Kidney (tissue), 14 donors: ENCODE measurements around the gene CATSPERE. TPM values are rescaled to one million over a fixed set of nuclear protein-coding genes. Genes with fewer than 3 reads are reported as not detected.
"Not testable (repeated sequence)": the region's sequence is repeated elsewhere in the genome, so short reads cannot be mapped to it uniquely, and the experiment has no call there.

Experiments
- DNase-seq, 5 donors: peaks; one replicate each; pipeline ENCODE4 v3.0.0-alpha.2; 2013 to 2020
- FAIRE-seq: peaks from 2 replicates; lab custom pipeline; 2012; peaks lifted over from hg19 to GRCh38; lab: Jason Lieb, UNC
- H3K27ac ChIP-seq, 2 donors: one replicate each; pipeline ENCODE4 v1.7.0; 2013; ENCODE audit warnings: low read depth in 2 of 2, low read length in 2 of 2, inconsistent platforms in 1 of 2
- H3K27me3 ChIP-seq: one replicate; pipeline ENCODE4 v1.7.1; 2013; ENCODE audit warnings: low read length, inconsistent platforms; ENCODE audit not compliant: control insufficient read depth, insufficient read depth
- H3K36me3 ChIP-seq, 3 donors: one replicate each; pipeline versions ENCODE4 v1.7.0 to v1.7.1; 2013; ENCODE audit warnings: low read length in 3 of 3, control low read depth in 1 of 3, inconsistent platforms in 1 of 3; ENCODE audit not compliant: insufficient read depth in 3 of 3, control insufficient read depth in 2 of 3
- H3K4me1 ChIP-seq, 3 donors: one replicate each; pipeline versions ENCODE4 v1.7.0 to v1.7.1; 2013; ENCODE audit warnings: low read length in 3 of 3, inconsistent platforms in 1 of 3, low read depth in 1 of 3; ENCODE audit not compliant: control insufficient read depth in 2 of 3, insufficient read depth in 2 of 3
- H3K4me3 ChIP-seq, 3 donors: one replicate each; pipeline versions ENCODE4 v1.7.0 to v1.8.1; 2013; ENCODE audit warnings: low read length in 3 of 3, control low read depth in 1 of 3, inconsistent platforms in 1 of 3
- H3K9ac ChIP-seq, 3 donors: one replicate each; pipeline versions ENCODE4 v1.7.0 to v1.7.1; 2013; ENCODE audit warnings: low read length in 3 of 3, control low read depth in 1 of 3, inconsistent platforms in 1 of 3
- H3K9me3 ChIP-seq, 3 donors: one replicate each; pipeline versions ENCODE4 v1.7.0 to v1.7.1; 2013; ENCODE audit warnings: low read length in 3 of 3, control low read depth in 1 of 3, inconsistent platforms in 1 of 3; ENCODE audit not compliant: control insufficient read depth in 2 of 3, insufficient read depth in 1 of 3
- CTCF ChIP-seq: IDR thresholded peaks from 3 replicates; pipeline ENCODE4 v1.5.1; 2012; ENCODE audit warnings: mild to moderate bottlenecking, moderate library complexity, borderline replicate concordance; ENCODE audit not compliant: insufficient read depth; ENCODE audit errors: extremely low read depth
- intact Hi-C: fragments of 100-400 bp; cut with DNase I; formaldehyde crosslinking; loops from one replicate; pipeline ENCODE4 v1.11.1; 2022
- polyA plus RNA-seq: library from polyadenylated mRNA; stranded (reverse); fragments of 350-450 nt; fragmentation: Illumina TruSeq; extraction: RNeasy Lipid Tissue Mini Kit (QIAGEN cat#74804); gene quantifications from one replicate; pipeline ENCODE4 v1.2.3, GENCODE V29; 2014; ENCODE audit warnings: low read depth, low replicate concordance; ENCODE audit not compliant: insufficient read depth
- total RNA-seq: library from RNA; stranded (reverse); fragmentation: NEBNext Ultra II Directional; extraction: Animal tissue kit (Norgen Biotek cat#: 25700); gene quantifications from one replicate; pipeline ENCODE4 v1.2.1, GENCODE V29; 2021
- donor health status: control.
- donor health status: control.
- donor health status: control.
- donor health status: control.
- donor health status: control.
- donor health status: DM: yes; HTN: yes; CAD: no.
- donor health status: Normal renal cell carcinoma (clear cell type).

CATSPERE gene
- total and polyA plus RNA-seq, 2 donors from 2014 or later, result 0.73 to 2.5 TPM

GRCh38 chr1:244657421-244657820, 196.3 kb downstream of the CATSPERE start:
- no peak for DNase-seq
- intact Hi-C loops, result no loop called here
- Histone ChIP-seq H3K9ac (no peak overlapping the region), H3K9me3 (no peaks in the 10 kb centered on the region), H3K27me3 (no peaks in the 10 kb centered on the region), H3K4me3 (no peak overlapping the region), H3K36me3 (peaks cover 0 to 4% (median 0%) of the 10 kb centered on the region in 3 donors), H3K4me1 (peaks cover 0 to 13% (median 5%) of the 10 kb centered on the region in 3 donors), H3K27ac (no peak overlapping the region)
- FAIRE-seq, result no peak
- no peak for TF ChIP-seq CTCF

DNA sequence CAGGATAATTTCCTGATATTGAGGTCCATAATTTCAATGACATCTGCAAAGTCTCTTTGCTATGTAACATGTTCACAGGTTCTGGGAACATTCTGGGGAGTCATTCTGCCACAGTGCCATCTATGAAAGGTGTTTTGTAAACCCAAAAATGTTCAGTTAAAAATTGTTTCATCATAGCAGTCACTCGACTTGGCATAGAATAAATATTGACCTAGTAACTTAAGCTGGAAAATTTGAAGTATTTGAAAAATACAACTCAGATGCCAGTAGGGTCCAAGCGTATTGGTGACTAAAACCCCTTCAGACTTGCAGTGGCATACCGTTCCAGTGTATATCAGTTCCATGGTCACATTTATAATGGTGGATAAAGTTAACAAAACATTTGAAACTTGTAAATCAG, 198.6 kb downstream of the CATSPERE start:
- no peak overlapping the region for H3K4me3 ChIP-seq
- H3K9ac ChIP-seq, result no peak overlapping the region
- TF ChIP-seq CTCF, result no peak
- H3K4me1 ChIP-seq, result peaks cover 0 to 18% (median 7%) of the 10 kb centered on the region in 3 donors
- DNase-seq, result no peak
- H3K27me3 ChIP-seq, result no peaks in the 10 kb centered on the region
- FAIRE-seq, result no peak
- intact Hi-C loops, result no loop called here
- H3K9me3 ChIP-seq, result no peaks in the 10 kb centered on the region
- peaks cover 0 to 4% (median 0%) of the 10 kb centered on the region in 3 donors for H3K36me3 ChIP-seq
- H3K27ac ChIP-seq, result no peak overlapping the region

GRCh38 chr1:244660595-244660994, 199.5 kb downstream of the CATSPERE start:
- intact Hi-C loops, result no loop called here
- peaks cover 0 to 9% (median 5%) of the 10 kb centered on the region in 3 donors for H3K4me1 ChIP-seq
- FAIRE-seq (no peak), DNase-seq (no peak)
- H3K27ac ChIP-seq, result no peak overlapping the region
- no peaks in the 10 kb centered on the region for H3K27me3 ChIP-seq
- H3K36me3 ChIP-seq, result peaks cover 0 to 4% (median 0%) of the 10 kb centered on the region in 3 donors
- no peaks in the 10 kb centered on the region for H3K9me3 ChIP-seq
- H3K4me3 ChIP-seq, result no peak overlapping the region
- no peak overlapping the region for H3K9ac ChIP-seq
- no peak for TF ChIP-seq CTCF

- H3K9me3 ChIP-seq, H3K4me3 ChIP-seq, H3K27ac ChIP-seq, H3K36me3 ChIP-seq, intact Hi-C loops, H3K4me1 ChIP-seq, FAIRE-seq, DNase-seq, H3K27me3 ChIP-seq, H3K9ac ChIP-seq: not testable (repeated sequence)
Measured at GRCh38 chr1:244661569-244662312, 200.7 kb downstream of the CATSPERE start.
